Suprapubic skin (tissue), 3 donors: ENCODE data around the gene TPCN2.

ENCODE experiments used
- POLR2A ChIP-seq, 2 donors: fragments of 450-650 bp; IDR thresholded peaks; one replicate each; pipeline ENCODE4 v1.6.1; 2017; ENCODE audit warnings: antibody characterized with exemption in 2 of 2, mild to moderate bottlenecking in 2 of 2, moderate library complexity in 2 of 2
- TF ChIP-seq, protein P1 (sequence below), 2 donors: fragments of 200-600 bp in 1 of 2; fragments of 450-650 bp in 1 of 2; sonication (generic) in 1 of 2; IDR thresholded peaks; one replicate each; pipeline ENCODE4 v1.5.1; 2016 to 2019; ENCODE audit warnings: antibody characterized with exemption in 2 of 2, mild to moderate bottlenecking in 1 of 2, moderate library complexity in 1 of 2

DNA sequence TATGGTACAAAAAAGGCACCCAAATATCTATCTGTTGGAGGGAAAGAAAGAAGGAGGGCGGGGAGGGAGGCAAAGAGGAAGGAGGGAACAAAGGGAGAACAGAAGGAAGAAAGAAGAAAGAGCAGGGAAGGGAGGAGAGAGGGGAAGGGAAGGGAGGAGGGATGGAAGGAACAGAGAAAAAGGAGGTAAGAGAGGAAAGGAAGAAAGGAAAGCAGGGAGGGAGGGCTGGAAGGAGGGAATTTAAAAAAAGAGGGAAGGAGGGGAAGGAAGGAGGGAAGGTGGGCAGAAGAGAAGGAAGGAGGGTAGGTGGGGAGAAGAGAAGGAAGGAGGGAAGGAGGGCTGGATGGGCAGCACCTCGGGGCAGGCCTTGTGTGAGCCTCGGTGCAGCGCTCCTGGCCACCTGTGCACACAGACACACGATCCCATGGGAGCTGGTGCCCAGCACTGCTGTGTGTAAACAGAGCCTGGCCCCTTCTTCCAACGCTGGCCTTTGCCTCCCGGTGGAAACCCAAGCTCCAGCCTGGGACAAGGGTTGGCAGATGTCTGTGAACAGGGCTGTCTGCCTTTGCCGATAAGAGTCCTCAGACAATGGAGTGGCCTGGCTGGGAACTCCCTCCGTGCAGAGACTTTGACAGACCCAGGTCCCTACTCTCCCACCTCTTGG is 130.2 kb downstream of the TPCN2 start:
- TF ChIP-seq, protein P1, sequence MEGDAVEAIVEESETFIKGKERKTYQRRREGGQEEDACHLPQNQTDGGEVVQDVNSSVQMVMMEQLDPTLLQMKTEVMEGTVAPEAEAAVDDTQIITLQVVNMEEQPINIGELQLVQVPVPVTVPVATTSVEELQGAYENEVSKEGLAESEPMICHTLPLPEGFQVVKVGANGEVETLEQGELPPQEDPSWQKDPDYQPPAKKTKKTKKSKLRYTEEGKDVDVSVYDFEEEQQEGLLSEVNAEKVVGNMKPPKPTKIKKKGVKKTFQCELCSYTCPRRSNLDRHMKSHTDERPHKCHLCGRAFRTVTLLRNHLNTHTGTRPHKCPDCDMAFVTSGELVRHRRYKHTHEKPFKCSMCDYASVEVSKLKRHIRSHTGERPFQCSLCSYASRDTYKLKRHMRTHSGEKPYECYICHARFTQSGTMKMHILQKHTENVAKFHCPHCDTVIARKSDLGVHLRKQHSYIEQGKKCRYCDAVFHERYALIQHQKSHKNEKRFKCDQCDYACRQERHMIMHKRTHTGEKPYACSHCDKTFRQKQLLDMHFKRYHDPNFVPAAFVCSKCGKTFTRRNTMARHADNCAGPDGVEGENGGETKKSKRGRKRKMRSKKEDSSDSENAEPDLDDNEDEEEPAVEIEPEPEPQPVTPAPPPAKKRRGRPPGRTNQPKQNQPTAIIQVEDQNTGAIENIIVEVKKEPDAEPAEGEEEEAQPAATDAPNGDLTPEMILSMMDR (IDR thresholded peaks at IDR 0.05), result no peak
- no peak for TF ChIP-seq POLR2A (IDR thresholded peaks at IDR 0.05)
